Stimulated activated CD4-positive, alpha-beta T cell treated with anti-CD3 and anti-CD28 coated beads, TNF-alpha, amount 100 ng/mL, for 24 hours (primary cell): Measurements from ENCODE around the gene KLF3.

Experiments used
- DNase-seq, 3 experiments: peaks; one replicate each; pipeline ENCODE4 v3.0.0-alpha.2; 2020; ENCODE audit warnings: low read depth in 3 of 3

The KLF3 gene

GRCh38 chr4:38654273-38654672 is 9.7 kb upstream of the KLF3 start:
- DNase-seq, result no peak

GRCh38 chr4:38656111-38656510 is 7.9 kb upstream of the KLF3 start:
- no peak for DNase-seq

GRCh38 chr4:38659346-38659745 is 4.7 kb upstream of the KLF3 start:
- no peak for DNase-seq

- DNase-seq, result no peak
These were observed 3.2 kb upstream of the KLF3 start for GRCh38 chr4:38660838-38661237.

- DNase-seq, result no peak
These were observed 2.6 kb upstream of the KLF3 start for GRCh38 chr4:38661371-38661770.

- DNase-seq, result no peak
These were observed 1.4 kb upstream of the KLF3 start for GRCh38 chr4:38662522-38663089.

GRCh38 chr4:38663090-38663800 is 754 bp upstream of the KLF3 start:
- DNase-seq, result peak in 1 of 3 experiments; percentile 47

GRCh38 chr4:38664706-38665401 is 855 bp downstream of the KLF3 start:
- no peak for DNase-seq

GRCh38 chr4:38665551-38666411 is 1.8 kb downstream of the KLF3 start:
- no peak for DNase-seq

GRCh38 chr4:38666766-38667084 is 2.7 kb downstream of the KLF3 start:
- DNase-seq, result no peak

- no peak for DNase-seq
These were observed 3.3 kb downstream of the KLF3 start for GRCh38 chr4:38667085-38667893.

GRCh38 chr4:38668203-38668971 is 4.4 kb downstream of the KLF3 start:
- no peak for DNase-seq

GRCh38 chr4:38669208-38669607 is 5.2 kb downstream of the KLF3 start:
- DNase-seq, result no peak

GRCh38 chr4:38670109-38670901 is 6.3 kb downstream of the KLF3 start:
- no peak for DNase-seq

GRCh38 chr4:38670939-38671591 is 7.1 kb downstream of the KLF3 start:
- DNase-seq, result no peak

- DNase-seq, result no peak
These were observed 7.6 kb downstream of the KLF3 start for GRCh38 chr4:38671592-38671940.

- no peak for DNase-seq
These were observed 8.0 kb downstream of the KLF3 start for GRCh38 chr4:38672074-38672396.

- no peak for DNase-seq
These were observed 8.6 kb downstream of the KLF3 start for GRCh38 chr4:38672397-38673129.
